GM18951 (cell line): ENCODE data around the gene MORN1.

ENCODE experiments used
- POLR2A ChIP-seq: IDR thresholded peaks from 4 replicates; pipeline ENCODE4 v1.6.1; 2011; ENCODE audit warnings: mild to moderate bottlenecking; ENCODE audit not compliant: insufficient read length, insufficient read depth; ENCODE audit errors: extremely low read depth
- in situ Hi-C: fragments of 300-500 bp; cut with MboI; formaldehyde crosslinking; loops from one replicate; pipeline ENCODE4 v1.12.0; 2022; ENCODE audit warnings: low sequenced_read_pairs, mixed read lengths, inconsistent platforms; ENCODE audit not compliant: unreplicated experiment

The MORN1 gene

DNA sequence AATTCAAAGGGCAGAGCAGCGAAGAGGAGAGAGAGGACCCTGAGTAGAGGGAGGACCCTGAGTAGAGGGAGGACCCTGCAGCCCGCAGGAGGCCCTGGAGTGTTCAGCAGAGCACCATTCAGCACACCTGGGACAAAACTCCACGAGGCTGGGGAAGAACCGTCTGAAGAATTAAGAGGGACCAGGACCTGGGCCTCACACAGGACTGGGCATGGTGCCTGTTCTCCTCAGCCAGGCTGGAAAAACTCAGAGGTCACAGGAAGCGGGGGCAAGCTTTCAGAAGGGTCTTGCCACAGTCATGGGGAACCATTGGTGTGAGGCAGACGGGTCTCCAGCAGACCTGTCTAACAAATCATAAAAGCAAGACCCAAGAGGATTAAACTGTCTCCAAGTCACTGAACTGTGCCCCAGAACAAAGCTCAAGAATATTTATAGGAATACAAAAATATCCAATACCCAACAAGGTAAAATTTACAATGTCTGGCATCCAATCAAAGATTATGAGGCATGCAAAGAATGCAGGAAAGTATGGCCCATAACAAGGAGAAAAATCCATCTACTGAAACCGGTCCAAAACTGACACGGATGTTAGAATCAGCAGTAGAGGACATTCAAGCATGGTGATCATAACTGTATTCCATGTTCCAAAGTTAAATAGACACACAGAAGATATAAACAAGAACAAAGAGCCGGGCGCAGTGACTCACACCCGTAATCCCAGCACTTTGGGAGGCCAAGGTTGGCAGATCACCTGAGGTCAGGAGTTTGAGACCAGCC is 30.6 kb downstream of the MORN1 start:
- TF ChIP-seq POLR2A: no peak
- in situ Hi-C loops: no loop called here

- in situ Hi-C loops: no loop called here
- TF ChIP-seq POLR2A: no peak
Observed at GRCh38 chr1:2358651-2359640, 32.4 kb downstream of the MORN1 start.

DNA sequence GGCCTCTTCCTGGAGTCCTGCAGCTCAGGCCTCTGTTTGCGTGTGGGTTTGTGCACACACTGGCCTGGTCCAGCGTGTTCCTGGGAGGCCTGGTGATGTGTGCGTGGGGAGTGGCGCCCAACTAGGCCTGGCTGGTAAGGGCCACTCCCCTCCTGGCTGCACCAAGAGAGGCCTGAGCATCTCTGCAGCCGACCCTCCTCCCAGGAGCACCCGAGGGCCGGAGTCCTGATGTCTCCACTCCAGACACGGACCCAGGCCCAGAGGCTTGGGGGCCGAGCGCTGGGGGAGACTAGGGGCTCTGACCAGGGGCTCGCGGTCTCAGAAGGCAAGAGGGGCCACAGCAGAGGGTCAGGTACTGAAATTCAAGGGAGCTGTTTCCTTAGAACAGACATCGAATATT is 33.3 kb downstream of the MORN1 start:
- TF ChIP-seq POLR2A: no peak
- in situ Hi-C loops: no loop called here

- TF ChIP-seq POLR2A: no peak
- in situ Hi-C loops: no loop called here
Observed at GRCh38 chr1:2356911-2357845, 34.2 kb downstream of the MORN1 start.

- no peak for TF ChIP-seq POLR2A
- in situ Hi-C loops: no loop called here
Observed at GRCh38 chr1:2356401-2356800, 35.0 kb downstream of the MORN1 start.

DNA sequence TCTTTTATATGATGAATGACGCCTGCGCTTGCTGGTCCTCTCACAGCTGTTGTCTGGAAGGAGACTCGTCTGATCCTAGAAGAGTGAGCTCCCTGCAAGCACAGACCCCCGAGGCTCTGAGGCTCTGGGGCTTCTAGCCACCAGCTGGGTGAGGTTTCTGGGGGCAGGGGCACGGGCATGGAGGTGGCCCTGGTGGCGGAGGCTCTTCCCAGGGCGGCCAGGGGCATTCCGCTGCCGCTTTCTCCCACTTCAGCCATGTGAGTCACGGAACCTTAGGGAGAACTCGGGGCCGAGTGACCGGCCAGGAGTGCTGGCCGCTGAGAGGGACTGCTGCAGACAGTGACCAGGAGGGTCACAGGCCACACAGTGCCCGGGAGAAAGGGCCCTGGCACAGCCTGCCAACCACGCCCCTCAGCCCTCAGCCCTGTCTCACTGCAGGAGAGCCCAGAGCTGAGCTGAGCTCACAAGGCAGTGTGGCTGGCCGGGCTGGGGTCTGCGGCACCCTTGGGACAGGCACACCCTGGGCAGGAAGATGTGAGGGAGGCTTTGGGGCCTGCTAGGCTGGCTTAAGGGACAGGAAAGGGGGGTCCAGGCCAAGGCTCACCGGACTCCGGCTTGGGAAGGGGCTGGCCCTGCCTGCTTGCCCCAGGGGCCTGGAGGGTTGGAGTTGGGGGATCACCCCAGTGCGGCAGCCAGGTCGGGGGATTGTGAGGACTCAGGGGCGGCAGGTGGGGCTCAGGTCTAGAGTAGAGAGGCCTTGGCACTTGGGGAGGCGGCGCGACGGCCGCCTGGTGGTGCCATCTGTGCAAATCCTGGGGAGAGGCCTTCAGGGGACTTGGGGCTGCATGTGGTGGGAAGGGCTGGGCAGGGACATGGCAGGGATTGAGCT is 35.7 kb downstream of the MORN1 start:
- in situ Hi-C loops: no loop called here
- TF ChIP-seq POLR2A: no peak

DNA sequence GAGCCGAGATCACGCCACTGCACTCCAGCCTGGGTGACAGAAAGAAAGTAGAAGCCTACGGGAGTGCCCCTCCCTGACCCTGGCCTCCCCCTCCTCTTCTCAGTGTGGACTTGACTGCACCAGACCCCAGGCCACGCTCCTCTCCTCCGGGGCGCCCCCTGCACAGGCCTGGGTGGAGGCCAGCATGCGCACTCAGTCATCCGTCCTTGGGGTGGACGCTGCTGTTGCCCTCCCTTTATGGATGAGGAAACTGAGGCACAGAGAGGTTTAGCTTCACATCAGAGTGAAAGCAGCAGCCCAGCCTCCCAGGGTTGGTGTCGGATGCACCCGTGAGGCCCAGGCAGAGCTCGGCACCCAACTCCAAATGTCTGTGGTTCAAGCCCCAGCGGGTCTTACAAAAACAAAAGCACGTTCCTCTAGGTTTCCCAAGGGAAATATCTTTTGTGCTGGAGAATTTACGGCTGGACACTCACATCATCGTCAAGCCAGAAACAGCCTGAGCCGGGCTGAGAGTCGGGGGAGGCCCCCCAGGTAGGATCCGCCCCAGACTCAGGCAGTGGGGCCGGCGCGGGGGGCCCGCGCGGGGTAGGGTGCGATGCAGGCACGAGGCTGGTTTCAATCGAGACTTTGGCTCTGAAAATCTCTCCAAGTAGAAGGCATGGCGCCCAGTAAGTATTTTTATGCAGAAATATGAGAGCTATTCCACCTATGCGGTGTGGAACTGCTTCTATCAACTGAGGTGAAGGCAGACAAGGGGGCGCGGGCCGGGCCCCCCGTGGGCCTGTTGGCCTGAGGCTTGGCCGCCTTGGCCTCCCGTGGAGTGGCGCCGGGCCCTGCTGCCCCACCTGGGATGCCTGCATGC is 36.6 kb downstream of the MORN1 start:
- no peak for TF ChIP-seq POLR2A
- in situ Hi-C loops: no loop called here

GRCh38 chr1:2353551-2354438 is 37.6 kb downstream of the MORN1 start:
- no peak for TF ChIP-seq POLR2A
- in situ Hi-C loops: no loop called here

DNA sequence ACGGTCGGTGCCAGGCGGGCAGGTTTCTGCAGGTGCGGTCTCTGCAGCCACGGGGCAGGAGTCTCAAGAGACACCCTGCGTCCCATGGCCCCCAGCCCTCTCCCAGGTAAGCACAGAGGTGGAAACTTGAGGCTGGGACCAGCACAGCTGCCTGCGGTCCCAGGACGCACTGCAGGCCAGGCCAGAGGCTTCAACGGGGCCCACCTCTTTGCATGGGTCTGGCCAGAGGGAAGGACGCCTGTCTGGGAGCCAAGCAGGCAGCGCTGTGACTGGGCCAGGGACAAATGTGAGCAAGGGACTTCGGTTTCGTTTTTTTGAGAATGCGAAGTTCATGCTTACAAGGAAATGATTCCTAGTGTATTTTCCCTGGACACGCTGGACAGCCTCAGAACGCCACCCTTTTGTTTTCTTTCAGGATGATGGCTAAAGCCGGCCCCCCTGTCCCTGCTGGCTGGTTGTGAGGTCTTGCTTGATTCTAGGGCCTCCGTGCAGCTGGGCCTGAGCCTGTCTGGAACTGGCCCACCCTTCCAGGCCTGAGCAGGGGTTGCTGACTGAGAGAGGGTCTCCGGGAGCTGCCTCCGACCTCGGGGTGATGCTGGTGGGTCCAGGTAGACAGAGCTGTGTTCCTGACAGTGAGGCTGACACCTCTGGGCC is 38.3 kb downstream of the MORN1 start:
- in situ Hi-C loops: no loop called here
- no peak for TF ChIP-seq POLR2A
